Measurements from ENCODE around the gene RAB44.

Gene RAB44

DNA sequence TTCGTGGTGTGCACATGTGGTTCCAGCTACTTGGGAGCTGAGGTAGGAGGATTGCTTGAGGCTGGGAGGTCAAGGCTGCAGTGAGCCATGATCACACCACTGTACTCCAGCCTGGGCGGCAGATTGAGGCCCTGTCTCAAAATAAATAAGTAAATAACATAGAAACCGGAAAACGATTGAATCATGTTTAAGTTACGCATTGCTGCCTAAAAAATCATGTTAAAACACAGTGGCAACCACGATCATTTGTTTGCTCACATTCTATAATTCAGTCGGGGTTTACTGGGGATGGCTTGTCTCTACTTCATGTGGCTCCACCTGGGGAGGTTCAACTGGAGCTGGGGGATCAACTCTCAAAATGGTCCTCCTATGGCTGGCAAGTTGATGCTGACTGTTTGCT, 27.4 kb upstream of the RAB44 start:
- DNase-seq: no peak

DNA sequence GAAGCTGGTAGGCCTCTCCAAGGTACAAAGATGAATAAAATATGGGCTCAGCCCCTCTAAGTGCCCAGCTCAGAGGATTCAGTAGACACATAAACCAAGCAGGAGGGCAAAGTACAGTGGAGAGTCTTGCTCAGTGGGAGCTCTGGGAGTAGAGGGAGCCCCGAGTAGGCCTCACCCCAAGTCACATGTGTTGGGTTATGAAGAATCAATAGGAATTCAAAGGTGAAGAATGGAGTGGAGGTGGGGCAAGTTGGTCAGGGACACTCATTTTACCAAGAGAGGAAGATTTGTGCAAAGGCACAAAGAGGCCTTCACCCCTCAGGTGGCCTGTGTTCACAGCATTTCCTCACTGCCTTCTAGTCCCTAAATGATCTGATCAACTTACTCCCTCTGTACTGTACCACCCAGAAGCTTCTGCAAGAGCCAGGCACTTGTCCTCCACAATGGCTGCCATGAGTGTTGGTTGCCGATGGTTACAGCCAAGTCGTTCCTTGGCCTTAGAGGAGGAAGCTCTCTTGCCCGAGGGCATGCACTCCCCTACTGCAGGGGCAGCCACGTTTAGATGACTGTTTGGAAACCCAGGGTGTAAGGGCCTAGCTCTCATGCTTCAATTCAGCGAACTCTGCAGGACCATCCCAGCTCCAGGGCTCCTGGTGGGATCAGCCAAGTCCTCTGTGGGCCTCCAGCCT, 25.8 kb upstream of the RAB44 start:
- no peak for DNase-seq

DNA sequence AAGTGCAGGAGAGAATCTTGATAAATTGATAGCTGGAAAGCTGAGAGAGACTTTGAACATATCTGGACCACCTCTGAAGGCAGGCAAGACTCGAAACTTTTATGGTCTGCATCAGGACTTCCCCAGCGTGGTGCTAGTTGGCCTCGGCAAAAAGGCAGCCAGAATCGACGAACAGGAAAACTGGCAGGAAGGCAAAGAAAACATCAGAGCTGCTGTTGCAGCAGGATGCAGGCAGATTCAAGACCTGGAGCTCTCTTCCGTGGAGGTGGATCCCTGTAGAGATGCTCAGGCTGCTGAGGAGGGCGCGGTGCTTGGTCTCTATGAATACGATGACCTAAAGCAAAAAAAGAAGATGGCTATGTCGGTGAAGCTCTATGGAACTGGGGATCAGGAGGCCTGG, 23.7 kb upstream of the RAB44 start:
- no peak for DNase-seq

DNA sequence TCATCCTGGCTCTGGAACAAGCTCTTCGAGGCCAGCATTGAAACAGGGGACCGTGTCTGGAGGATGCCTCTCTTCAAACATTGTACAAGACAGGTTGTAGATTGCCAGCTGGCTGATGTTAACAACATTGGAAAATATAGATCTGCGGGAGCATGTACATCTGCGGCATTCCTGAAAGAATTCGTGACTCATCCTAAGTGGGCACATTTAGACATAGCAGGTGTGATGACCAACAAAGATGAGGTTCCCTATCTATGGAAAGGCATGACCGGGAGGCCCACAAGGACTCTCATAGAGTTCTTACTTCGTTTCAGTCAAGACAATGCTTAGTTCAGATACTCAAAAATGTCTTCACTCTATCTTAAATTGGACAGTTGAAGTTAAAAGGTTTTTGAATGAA, 22.7 kb upstream of the RAB44 start:
- DNase-seq: no peak

DNA sequence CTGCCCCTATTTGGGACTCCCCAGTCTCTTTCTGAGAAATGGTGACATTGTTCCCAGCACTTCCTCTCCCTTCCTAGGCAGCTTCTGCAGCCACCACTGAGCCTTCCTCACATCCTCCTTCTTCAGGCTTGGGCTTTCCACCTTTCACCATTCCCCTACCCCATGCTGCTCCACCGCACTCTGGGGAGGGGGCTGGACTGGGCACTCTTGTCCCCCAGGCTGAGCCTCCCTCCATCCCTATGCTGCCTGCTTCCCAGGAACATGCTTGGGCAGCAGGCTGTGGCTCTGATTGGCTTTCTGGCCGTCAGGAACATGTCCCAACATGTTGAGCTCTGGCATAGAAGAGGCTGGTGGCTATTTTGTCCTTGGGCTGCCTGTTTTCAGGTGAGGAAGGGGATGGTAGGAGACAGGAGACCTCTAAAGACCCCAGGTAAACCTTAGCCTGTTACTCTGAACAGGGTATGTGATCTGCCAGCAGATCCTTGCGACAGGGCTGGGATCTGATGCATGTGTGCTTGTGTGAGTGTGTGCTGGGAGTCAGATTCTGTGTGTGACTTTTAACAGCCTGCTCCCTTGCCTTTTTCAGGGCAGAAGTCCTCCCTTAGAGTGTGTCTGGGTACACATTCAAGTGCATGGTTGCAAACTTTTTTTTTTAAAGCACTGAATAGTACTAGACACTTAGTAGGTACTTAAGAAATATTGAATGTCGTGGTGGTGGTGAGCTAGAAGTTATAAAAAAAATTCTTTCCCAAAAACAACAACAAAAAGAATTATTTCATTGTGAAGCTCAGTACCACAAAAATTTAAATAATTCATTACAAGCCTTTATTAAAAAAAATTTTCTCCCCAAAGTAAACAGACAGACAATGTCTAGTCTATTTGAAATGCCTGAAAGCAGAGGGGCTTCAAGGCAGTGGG, 21.2 kb upstream of the RAB44 start:
- DNase-seq: no peak

DNA sequence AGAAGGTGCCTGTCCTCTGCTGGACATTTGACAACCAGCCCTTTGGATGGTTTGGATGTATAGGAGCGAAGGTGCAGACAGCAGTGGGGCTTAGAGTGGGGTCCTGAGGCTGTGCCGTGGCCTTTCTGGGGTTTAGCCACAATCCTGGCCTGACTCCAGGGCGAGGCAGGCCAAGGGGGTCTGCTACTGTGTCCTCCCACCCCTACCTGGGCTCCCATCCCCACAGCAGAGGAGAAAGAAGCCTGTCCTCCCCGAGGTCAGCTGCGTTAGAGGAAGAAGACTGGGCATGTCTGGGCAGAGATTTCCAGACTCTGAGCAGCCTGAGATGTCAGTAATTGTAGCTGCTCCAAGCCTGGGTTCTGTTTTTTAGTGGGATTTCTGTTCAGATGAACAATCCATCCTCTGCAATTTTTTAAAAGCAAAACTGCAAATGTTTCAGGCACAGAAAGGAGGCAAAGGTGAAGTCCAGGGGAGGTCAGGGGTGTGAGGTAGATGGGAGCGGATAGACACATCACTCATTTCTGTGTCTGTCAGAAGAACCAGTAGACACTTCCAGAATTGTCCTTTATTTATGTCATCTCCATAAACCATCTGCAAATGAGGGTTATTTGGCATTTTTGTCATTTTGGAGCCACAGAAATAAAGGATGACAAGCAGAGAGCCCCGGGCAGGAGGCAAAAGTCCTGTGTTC, 20.4 kb upstream of the RAB44 start:
- DNase-seq: no peak

DNA sequence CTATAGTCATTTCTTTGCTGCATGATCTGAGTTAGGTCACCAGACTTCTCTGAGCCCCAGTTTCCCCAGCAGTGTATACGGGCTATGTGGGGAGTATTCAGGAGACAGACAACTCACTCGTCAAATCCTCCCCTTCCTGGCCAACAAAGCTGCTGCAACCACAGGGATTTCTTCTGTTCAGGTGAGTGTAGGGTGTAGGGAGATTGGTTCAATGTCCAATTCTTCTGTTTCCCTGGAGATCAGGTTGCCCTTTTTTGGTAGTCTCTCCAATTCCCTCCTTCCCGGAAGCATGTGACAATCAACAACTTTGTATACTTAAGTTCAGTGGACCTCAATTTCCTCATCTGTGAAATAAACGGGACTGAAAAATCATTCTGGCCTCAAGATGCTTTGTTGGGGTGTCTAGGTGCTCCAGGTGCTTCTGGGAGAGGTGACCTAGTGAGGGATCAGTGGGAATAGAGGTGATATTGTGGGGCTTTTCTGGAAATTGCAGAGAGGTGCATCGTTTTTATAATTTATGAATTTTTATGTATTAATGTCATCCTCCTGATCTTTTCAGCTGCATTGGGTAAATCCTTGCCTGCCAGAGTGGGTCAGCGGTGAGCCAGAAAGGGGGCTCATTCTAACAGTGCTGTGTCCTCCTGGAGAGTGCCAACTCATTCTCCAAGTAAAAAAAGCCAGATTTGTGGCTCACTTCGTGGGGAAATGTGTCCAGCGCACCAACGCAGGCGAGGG, 19.7 kb upstream of the RAB44 start:
- no peak for DNase-seq

DNA sequence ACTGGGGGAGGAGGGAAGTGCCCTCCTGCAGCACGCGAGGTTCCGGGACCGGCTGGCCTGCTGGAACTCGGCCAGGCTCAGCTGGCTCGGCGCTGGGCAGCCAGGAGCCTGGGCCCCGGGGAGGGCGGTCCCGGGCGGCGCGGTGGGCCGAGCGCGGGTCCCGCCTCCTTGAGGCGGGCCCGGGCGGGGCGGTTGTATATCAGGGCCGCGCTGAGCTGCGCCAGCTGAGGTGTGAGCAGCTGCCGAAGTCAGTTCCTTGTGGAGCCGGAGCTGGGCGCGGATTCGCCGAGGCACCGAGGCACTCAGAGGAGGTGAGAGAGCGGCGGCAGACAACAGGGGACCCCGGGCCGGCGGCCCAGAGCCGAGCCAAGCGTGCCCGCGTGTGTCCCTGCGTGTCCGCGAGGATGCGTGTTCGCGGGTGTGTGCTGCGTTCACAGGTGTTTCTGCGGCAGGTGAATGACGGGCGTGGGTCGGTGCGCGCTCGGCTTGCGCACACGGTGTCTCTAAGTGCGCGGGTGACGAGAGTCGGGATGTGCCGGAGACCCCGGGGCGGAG, 19.1 kb upstream of the RAB44 start, which contains the start of gene CDKN1A:
Gene CDKN1A, plus strand, starts transcription at position 227 of the 555 bp plus-strand sequence. CDS start 5,388 bp downstream, outside the sequence.
- peak; percentile 90 for DNase-seq

DNA sequence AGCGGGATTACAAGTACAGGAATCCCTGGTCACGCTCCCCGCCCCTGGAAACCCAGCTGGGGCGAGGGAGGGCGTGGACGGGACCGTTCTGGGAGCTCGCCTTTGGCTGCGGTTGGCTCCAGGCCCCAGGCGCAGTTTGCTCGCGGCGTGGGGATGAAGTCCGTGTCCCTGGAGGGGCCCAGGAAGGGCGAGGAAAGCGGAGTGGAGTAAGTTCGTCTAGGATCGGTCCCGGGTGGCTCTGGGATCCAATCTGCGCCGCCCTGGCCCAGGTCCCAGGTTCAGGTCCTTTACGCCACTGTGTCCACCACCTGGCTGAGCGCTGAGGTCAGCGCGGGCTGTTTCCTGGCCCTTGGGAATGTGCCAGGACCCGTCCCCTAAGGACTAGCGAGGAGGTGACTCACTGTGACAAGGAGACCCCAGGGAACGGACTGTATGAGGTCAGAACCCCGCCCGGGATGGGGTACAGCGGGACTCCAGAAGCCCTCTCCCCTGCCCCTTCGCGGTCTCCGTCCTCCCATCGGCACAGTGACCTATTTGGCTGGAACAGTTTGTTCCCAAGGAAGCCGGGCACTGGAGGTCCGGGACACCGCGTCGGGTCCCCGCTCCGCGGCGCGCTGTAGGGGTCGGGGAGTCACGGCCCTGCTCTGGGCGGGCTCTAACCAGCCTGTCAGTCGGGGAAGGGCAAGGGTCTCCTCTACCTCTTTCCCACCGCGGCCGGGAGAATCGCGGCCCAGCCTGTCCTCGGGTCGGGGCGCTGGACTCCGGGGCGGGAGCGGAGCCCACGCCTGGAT, 18.4 kb upstream of the RAB44 start:
- DNase-seq: no peak

DNA sequence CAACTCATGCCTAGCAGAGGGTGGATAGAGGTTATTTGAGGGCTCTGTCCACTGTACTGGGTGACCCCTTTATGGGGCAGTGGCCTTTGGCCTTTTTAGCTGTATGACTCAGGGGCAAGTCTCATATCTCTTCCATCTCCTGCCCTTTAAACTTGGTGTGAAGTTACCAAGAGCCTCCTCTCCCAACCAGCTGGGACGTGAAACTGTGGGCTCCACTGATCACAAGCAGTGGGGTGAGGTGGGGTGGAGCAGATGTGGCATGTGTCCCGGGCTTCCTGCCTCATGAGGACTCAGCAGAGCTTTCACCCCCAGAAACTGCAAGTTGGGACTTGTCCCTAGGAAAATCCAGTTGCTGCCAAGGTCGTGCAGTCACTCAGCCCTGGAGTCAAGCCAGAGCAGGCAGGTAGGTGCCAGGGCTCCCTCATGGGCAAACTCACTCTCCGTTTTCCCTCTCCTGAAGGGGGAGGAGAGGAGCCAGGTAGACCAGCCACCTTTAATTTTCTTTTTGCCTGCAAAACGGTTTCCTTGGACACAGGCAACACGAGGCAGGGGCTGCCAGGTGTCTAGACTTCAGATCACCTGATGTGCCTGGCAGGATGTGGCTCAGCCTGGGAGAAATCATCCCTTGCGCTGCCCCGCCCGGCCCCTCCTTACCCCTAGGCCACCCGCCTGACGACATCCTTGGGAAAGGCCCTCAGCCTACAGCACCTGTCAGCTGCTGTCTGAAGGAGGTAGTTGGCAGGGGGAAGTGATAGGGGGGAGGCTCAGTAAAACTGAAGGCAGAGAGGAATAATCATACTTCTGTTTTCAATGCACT, 15.1 kb upstream of the RAB44 start:
- peak; percentile 73 for DNase-seq

DNA sequence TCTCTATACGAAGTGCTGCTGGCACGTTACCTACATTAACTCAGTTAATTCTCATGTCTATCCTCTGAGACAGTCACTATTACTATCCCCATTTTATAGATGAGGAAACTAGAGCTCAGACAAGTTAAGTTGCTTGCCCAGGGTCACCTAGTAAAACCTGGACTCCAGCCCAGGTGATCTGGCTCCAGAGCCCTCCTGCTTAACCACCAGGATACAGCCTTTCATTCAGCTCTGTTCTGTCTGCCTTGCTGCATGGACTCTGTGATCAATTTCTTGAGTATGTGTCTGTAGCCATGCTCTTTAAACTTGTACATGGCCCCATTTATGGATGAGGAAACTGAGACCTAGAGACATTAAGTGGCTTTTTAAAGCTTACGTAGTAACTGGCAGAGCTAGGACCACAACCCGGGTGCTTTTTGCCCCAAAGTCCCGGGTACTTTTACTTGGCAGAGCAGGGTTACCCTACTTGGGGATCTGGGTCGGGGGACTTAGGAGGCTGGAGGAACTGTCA, 14.4 kb upstream of the RAB44 start:
- no peak for DNase-seq

DNA sequence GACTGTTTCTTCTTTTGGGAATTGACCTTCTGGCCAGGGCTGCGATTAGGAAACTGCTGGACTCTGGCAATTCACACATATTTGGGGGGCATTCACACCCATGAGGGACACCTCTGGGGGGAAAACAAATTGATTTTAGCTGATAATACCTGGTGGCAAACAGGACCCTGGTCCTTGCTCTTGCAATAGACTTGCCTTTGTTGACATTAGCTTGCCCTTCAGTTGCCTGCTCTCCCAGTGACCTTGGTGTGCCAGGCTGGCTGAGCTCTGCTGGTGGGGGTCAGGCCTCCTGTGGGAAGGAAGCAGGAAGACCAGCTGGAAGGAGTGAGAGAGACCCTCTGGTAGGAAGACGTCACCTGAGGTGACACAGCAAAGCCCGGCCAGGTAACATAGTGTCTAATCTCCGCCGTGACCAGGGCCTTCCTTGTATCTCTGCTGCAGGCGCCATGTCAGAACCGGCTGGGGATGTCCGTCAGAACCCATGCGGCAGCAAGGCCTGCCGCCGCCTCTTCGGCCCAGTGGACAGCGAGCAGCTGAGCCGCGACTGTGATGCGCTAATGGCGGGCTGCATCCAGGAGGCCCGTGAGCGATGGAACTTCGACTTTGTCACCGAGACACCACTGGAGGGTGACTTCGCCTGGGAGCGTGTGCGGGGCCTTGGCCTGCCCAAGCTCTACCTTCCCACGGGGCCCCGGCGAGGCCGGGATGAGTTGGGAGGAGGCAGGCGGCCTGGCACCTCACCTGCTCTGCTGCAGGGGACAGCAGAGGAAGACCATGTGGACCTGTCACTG, 13.8 kb upstream of the RAB44 start:
- no peak for DNase-seq

DNA sequence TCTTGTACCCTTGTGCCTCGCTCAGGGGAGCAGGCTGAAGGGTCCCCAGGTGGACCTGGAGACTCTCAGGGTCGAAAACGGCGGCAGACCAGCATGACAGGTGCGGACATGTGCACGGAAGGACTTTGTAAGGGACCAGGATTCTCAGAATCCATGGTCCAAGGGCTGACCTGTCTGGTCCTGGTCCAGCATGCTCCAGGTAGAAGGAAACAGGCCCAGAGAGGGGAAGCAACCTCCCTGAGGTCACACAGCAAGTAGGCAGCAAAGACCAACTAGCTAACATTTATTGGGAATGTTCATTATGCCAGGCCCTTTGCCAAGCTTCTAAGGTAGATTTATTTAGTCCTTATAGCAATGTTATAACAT, 13.2 kb upstream of the RAB44 start:
- no peak for DNase-seq

DNA sequence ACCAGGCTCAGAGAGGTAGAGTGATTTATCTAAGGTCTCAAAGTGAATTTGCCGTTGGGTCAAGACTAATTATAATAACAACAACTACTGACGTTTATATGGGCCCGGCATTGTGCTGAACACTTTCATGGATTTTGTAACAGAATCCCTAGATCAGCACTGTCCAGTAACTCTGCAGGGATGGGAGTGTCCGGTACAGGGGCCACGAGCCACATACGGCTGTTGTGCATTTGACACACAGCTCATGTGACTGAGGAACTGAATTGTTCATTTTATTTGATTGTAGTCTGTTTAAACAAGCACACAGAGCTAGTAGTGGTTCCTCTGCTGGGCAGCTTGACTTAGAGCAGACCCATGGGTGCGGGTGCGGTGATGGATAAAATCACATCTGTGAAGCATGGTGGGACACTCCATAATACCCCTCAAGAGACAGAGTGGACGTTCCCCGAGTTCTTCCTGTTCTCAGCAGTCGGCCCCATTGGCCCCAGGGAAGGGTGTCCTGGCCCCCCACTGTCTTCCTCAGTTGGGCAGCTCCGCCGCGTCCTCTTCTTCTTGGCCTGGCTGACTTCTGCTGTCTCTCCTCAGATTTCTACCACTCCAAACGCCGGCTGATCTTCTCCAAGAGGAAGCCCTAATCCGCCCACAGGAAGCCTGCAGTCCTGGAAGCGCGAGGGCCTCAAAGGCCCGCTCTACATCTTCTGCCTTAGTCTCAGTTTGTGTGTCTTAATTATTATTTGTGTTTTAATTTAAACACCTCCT, 12.3 kb upstream of the RAB44 start:
- no peak for DNase-seq

DNA sequence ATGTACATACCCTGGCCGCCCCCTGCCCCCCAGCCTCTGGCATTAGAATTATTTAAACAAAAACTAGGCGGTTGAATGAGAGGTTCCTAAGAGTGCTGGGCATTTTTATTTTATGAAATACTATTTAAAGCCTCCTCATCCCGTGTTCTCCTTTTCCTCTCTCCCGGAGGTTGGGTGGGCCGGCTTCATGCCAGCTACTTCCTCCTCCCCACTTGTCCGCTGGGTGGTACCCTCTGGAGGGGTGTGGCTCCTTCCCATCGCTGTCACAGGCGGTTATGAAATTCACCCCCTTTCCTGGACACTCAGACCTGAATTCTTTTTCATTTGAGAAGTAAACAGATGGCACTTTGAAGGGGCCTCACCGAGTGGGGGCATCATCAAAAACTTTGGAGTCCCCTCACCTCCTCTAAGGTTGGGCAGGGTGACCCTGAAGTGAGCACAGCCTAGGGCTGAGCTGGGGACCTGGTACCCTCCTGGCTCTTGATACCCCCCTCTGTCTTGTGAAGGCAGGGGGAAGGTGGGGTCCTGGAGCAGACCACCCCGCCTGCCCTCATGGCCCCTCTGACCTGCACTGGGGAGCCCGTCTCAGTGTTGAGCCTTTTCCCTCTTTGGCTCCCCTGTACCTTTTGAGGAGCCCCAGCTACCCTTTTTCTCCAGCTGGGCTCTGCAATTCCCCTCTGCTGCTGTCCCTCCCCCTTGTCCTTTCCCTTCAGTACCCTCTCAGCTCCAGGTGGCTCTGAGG, 11.5 kb upstream of the RAB44 start:
- no peak for DNase-seq

DNA sequence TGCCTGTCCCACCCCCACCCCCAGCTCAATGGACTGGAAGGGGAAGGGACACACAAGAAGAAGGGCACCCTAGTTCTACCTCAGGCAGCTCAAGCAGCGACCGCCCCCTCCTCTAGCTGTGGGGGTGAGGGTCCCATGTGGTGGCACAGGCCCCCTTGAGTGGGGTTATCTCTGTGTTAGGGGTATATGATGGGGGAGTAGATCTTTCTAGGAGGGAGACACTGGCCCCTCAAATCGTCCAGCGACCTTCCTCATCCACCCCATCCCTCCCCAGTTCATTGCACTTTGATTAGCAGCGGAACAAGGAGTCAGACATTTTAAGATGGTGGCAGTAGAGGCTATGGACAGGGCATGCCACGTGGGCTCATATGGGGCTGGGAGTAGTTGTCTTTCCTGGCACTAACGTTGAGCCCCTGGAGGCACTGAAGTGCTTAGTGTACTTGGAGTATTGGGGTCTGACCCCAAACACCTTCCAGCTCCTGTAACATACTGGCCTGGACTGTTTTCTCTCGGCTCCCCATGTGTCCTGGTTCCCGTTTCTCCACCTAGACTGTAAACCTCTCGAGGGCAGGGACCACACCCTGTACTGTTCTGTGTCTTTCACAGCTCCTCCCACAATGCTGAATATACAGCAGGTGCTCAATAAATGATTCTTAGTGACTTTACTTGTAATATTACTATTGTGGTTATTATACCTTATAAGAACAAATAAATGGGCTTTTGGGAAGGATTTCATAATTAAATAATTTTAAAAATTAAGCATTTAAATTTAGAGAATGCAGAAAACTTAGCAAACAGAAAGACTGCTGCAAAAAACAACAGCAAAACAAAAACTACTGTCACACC, 10.7 kb upstream of the RAB44 start:
- no peak for DNase-seq

DNA sequence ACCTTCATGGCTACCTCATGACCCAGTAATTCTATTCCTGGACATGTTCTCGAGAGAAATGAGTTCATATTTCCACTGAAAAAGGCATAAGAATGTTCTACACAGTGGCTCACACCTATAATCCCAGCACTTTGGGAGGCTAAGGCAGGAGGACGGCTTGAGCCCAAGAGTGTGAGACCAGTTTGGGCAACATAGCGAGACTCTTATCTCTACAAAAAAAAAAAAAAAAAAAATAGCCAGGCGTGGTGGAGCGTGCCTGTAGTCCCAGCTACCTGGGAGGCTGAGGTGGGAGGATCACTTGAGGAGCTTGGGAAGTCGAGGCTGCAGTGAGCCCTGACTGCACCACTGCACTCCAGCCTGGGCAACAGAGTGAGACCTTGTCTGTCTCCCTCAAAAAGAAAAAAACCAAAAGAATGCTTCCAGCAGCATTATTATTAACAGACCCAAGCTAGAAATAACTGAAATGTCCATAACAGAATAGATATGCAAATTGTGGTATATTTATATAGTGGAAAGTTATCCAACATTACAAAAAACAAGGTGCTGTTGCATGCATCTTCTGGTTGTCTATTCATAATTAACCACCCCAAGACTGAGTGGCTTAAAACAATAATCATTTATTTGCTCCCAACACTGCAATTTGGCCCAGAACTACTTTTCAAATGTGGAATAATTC, 9.4 kb upstream of the RAB44 start:
- no peak for DNase-seq

Data from activated CD4-positive, alpha-beta T cell treated with anti-CD3 and anti-CD28 coated beads, Interleukin-2, Interleukin-6, amounts not matched to agents 100 ng/mL and 50 ng/mL, durations not matched to agents 16 hours and 8 hours (primary cell).